GM13977 (cell line): ENCODE results near the gene CDKN1C.

Experiments
- DNase-seq: peaks from one replicate; pipeline ENCODE4 v3.0.0; 2012; ENCODE audit warnings: low spot score
- in situ Hi-C: fragments of 300-500 bp; cut with MboI; formaldehyde crosslinking; loops from one replicate; pipeline ENCODE4 v1.12.0; 2022; ENCODE audit warnings: low sequenced_read_pairs, low pct_unique_long_range_greater_than_20kb, mixed read lengths, inconsistent platforms; ENCODE audit not compliant: unreplicated experiment
- TF ChIP-seq, protein P1 (sequence below): IDR thresholded peaks from 2 replicates; pipeline ENCODE4 v1.5.1; 2012; ENCODE audit warnings: mild to moderate bottlenecking, control low read depth; ENCODE audit not compliant: insufficient read depth; ENCODE audit errors: extremely low read depth, missing control alignments

Gene CDKN1C

GRCh38 chr11:2835296-2835695, 50.3 kb downstream of the CDKN1C start:
- TF ChIP-seq, protein P1, sequence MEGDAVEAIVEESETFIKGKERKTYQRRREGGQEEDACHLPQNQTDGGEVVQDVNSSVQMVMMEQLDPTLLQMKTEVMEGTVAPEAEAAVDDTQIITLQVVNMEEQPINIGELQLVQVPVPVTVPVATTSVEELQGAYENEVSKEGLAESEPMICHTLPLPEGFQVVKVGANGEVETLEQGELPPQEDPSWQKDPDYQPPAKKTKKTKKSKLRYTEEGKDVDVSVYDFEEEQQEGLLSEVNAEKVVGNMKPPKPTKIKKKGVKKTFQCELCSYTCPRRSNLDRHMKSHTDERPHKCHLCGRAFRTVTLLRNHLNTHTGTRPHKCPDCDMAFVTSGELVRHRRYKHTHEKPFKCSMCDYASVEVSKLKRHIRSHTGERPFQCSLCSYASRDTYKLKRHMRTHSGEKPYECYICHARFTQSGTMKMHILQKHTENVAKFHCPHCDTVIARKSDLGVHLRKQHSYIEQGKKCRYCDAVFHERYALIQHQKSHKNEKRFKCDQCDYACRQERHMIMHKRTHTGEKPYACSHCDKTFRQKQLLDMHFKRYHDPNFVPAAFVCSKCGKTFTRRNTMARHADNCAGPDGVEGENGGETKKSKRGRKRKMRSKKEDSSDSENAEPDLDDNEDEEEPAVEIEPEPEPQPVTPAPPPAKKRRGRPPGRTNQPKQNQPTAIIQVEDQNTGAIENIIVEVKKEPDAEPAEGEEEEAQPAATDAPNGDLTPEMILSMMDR = no peak
- in situ Hi-C loops = no loop called here
- no peak for DNase-seq

DNA sequence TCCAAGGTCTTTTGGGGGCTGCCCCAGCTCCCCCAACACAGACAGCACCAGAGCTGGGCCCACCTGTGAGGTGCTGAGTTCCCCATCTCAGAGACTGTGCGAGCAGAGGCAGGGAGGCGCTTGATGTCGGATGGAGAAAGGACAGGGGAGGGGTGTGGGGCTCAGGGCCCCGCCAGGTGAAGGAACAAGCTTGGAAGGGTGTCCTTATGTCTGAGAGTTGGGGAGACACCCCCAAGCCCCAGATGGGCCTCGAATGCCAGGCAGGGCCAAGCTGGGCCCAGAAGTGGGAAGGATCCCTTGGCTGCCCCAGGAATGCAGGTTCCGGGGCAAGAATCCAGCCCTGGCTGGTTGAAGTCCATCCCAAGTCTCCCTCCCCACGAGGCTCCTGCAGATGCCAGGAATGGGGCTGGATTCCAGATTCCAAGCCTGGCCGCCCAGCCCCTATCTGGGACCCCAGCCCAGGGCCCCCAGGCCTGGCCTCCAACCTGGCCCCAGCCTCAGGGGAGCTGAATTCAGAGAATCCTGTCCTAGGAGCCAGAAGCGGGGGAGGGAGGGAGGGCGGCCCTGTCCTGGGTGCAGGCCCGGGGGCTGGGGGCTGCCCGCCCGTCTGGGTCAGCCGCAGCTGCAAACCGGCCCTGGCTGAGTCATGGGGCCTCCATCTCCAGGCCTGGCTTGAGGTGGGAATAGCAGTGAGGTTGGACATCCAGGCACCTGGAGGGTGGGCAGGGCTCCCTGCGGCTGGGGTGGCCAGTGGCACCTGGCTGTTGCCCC, 50.9 kb downstream of the CDKN1C start:
- TF ChIP-seq, protein P1 = no peak
- no peak for DNase-seq
- in situ Hi-C loops = no loop called here

DNA sequence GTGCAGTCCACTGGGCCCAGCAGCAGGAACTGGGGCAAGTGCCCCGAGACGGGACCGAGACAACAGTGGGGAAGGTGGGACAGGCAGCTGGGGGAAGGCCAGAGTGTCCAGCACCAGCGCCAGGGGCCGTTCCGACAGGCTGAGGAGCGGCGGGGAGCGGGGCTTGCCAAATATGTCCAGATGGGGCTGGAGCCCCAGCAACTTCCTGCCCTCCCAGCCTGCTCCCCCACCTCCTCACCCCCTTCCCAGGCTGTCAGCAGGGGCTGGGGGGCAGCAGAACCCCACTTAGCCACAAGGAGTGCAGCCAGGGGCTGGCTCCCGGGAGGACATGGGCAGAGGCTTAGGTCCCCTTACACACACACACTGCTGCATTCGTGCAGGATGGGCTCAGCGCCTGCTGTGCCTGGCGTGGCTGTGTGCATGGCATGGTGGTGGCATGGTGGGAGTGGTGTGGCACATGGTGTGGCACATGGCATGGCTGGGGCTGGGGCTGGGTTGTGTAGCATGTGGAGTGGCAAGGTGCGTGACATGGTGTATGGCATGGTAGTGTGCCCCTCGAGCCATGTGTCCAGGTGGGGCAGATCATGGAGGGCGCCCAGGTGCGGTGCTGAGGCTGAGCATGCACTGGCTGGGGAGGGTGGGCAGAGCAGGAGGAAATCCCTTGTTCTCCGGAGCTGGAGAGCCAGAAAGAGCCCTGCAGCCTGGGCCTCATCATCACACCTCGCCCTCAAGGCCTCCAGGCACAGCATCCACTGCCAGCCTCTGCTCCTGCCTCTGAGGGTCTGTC, 51.7 kb downstream of the CDKN1C start:
- in situ Hi-C loops = no loop called here

More for the DNA sequence above, 51.7 kb downstream of the CDKN1C start:
- TF ChIP-seq, protein P1 = no peak
- DNase-seq = no peak
